Measurements from ENCODE around the gene EYA4.
"Not testable (repeated sequence)": the region's sequence is repeated elsewhere in the genome, so short reads cannot be mapped to it uniquely, and the experiment has no call there.

The EYA4 gene

DNA sequence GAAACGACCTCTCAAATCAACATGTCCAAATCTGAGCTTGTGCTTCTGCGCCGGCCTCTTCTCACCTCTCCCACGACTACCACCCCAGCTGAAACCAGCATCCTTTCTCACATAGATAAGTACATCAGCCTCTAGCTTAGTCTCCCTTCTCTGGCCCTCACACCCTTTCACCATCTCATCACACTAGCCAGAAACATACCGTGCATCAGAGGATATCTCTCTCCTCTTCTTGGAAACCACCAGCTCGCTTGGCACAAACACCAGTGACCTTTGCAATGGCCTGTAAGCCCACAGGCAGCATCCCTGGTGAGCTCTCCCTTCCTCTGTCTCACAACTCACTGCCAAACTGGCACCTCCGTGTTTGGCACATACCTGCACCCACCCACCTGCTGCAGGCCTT, 291.8 kb downstream of the EYA4 start:
- no peaks in the 10 kb centered on the region for H3K36me3 Mint-ChIP-seq (ENCODE audit: low read depth)
- no peaks in the 10 kb centered on the region for H3K4me1 Mint-ChIP-seq
- no peak for ATAC-seq
- DNase-seq, result no peak
- H3K27me3 Mint-ChIP-seq, result peaks cover 12% of the 10 kb centered on the region
- H3K27ac Mint-ChIP-seq, result no peak overlapping the region
- no peak overlapping the region for H3K4me3 Mint-ChIP-seq
- no peaks in the 10 kb centered on the region for H3K9me3 Mint-ChIP-seq

DNA sequence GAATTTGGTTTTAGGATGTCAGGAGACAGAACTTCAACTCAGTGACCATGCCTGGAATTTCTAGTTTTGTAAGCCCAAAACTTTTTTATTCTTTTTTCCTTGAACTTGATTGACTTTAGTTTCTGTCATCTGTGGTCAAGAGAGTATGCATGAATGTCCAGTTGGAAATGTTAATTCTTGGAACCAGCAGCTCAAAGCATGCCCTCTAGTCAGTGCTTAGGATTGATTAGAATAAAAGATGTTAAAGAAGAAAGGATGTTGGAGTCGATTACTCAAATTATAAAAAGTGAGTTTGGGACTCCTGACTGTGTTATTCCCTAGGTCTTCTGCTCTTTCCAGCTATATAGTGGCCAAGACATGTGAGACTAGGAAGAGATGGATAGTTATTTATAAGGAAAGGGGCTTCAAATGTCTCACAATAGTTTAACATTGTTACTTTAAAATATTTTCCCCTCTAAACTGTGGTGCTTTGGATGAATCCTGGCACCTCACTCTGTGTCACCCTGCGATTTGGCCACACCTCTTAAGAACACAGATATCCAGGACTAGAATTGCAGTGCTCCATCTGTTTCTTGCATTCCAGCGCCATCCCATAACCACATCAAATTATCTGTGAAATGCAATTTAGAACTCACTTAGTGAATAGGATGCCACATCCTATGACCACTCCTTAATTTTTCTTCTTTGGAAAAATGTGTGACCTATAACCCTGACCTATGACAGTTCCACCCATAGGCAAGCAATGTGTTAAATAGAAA, 298.5 kb downstream of the EYA4 start:
- ATAC-seq, result no peak
- Mint-ChIP-seq H3K4me3 (no peak overlapping the region), H3K9me3 (no peaks in the 10 kb centered on the region), H3K27me3 (peaks cover 17% of the 10 kb centered on the region), H3K4me1 (no peaks in the 10 kb centered on the region), H3K36me3 (ENCODE audit: low read depth) (no peaks in the 10 kb centered on the region), H3K27ac (no peak overlapping the region)
- DNase-seq, result no peak

DNA sequence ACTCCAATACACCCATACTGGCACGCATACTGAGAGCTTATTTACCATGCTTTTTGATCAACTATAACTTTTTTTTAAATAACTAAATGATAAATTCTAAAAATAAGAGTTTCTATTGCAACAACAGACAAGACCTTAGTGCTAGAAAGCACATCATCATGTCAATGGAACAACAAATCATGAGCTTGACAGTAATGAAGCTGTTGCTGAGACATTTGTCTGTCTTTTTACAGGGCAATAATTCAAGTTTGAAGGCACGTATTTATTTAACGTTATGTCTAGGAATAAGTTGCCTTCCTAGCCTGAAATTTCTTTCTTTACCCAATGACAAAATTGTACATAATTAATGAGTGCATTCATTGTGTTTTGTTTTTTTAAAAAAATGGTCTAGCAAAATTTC, 299.2 kb downstream of the EYA4 start:
- DNase-seq (no peak), ATAC-seq (no peak)
- peaks cover 17% of the 10 kb centered on the region for H3K27me3 Mint-ChIP-seq
- H3K4me3 Mint-ChIP-seq, result no peak overlapping the region
- no peak overlapping the region for H3K27ac Mint-ChIP-seq
- H3K4me1 Mint-ChIP-seq, result no peaks in the 10 kb centered on the region
- H3K36me3 Mint-ChIP-seq (ENCODE audit: low read depth), result no peaks in the 10 kb centered on the region
- no peaks in the 10 kb centered on the region for H3K9me3 Mint-ChIP-seq

DNA sequence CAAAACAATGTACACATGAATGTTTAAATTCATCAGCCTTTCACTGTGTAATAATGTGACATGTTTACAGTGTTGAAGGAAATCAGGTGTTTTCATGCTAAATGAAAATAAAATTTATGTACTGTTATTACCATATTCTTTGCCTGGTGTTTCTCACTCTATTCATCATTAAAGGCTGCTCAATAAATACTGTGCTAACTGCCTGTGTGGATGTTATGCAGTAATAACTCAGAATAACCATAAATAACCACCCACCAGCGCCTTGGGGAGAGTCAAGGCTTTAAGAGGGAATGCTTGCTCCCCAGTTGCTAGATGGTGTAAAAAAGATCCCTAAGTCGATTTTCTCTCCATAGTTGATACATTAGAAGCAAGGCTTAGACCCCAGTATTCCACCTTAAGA, 299.9 kb downstream of the EYA4 start:
- Mint-ChIP-seq H3K27me3 (peaks cover 17% of the 10 kb centered on the region), H3K9me3 (no peaks in the 10 kb centered on the region), H3K36me3 (ENCODE audit: low read depth) (no peaks in the 10 kb centered on the region), H3K27ac (no peak overlapping the region), H3K4me3 (no peak overlapping the region), H3K4me1 (no peaks in the 10 kb centered on the region)
- ATAC-seq (no peak), DNase-seq (no peak)

DNA sequence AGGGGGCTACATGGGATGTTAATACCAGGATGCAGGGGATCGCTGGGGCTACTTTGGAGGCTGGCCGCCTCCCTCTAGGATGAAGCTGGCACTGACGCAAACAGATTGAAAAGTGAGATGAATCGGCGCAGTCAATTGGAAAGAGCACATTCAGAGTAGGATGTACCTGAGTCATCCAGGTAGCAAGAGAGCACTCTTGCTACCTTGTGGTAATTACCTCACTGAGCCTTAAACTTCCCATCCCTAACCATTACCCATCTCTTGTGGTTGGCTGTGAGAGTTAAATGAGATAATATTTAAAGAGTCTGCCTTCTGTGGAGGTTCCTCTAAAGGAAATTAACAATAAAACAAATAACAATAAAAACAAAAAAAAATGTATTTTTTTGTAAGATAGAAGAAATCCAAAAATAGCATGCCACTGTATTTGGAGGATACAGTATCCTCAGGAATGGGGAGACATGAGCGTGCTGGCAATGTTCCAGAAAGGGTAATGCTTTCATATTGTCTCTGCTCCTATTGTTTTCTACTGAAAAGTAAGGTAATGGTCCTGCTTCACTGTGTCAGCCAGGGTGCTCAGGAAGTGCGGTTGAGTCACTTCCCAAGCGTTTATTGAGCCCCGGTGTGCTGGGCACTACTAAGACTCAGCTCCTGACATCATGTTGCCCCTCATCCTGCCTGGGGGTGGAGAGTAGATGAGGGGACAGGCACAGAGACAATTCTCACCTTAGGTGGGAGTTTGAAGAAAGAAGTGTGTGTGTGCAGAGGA, 301.1 kb downstream of the EYA4 start:
- no peak for DNase-seq
- H3K27me3 Mint-ChIP-seq, result peaks cover 13% of the 10 kb centered on the region
- no peak for ATAC-seq
- no peak overlapping the region for H3K27ac Mint-ChIP-seq
- no peak overlapping the region for H3K4me3 Mint-ChIP-seq
- no peaks in the 10 kb centered on the region for H3K9me3 Mint-ChIP-seq
- H3K36me3 Mint-ChIP-seq (ENCODE audit: low read depth), result no peaks in the 10 kb centered on the region
- H3K4me1 Mint-ChIP-seq, result no peaks in the 10 kb centered on the region

DNA sequence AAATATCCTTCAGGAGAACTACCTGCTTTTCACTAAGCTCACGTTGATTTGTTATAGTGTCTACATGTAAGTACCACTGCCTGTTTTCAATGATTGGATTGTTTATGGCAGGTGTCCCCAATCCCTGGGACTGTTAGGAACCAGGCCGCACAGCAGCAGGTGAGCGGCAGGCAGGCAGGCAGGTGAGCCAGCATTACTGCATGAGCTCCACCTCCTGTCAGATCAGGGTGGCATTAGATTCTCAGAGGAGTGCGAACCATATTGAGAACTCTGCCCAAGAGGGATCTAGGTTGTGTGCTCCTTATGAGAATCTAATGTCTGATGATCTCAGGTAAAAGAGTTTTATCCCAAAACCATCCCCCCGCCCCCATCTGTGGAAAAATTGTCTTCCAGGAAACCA, 303.3 kb downstream of the EYA4 start:
- no peaks in the 10 kb centered on the region for H3K9me3 Mint-ChIP-seq

DNA sequence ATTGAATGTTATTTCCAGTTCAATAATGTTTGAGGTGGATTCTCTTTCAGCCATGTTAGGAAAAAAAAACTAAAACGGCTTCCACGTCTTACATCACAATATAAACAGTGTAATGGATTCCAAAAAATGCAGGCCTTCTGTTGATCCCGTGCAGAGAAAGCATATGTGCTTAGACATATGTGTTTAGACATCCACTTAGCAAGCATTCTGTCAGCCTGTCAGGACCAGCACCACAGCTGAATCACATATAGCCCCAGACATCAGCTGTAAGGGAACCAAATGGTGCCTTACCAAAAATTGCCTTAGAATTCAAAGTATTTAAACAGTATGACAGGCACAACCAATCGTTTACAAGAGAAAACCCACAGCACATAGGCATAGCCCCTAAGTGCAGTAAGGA, 304.9 kb downstream of the EYA4 start:
- H3K36me3 Mint-ChIP-seq (ENCODE audit: low read depth), result no peaks in the 10 kb centered on the region
- H3K9me3 Mint-ChIP-seq, result no peaks in the 10 kb centered on the region
- H3K27me3 Mint-ChIP-seq, result peaks cover 10% of the 10 kb centered on the region
- H3K4me3 Mint-ChIP-seq, result no peak overlapping the region
- no peaks in the 10 kb centered on the region for H3K4me1 Mint-ChIP-seq
- no peak for ATAC-seq
- no peak for DNase-seq
- H3K27ac Mint-ChIP-seq, result no peak overlapping the region

More for the DNA sequence above, 303.3 kb downstream of the EYA4 start:
- Mint-ChIP-seq H3K27me3 (peaks cover 10% of the 10 kb centered on the region), H3K4me3 (no peak overlapping the region), H3K36me3 (ENCODE audit: low read depth) (no peaks in the 10 kb centered on the region), H3K27ac (no peak overlapping the region), H3K4me1 (no peaks in the 10 kb centered on the region)
- DNase-seq, result no peak
- ATAC-seq, result no peak

DNA sequence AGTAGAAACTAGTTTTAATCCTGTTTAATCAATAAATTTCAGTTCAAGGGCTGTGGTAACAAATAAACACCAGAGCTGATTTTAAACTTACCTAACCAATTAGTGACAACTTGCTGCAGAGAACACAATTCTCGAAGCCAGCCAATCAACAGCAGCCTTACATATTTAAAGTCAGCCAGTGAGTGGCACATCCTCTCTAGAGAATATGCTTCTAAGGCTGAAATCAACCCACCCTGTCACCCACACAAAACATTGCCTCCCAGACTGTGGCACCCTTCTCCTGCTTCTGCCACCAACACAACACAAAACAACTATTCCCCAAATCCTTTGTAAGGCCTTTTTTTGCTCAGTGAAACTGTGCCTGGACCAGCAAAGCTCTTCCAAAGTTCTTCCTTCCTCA, 306.0 kb downstream of the EYA4 start:
- Mint-ChIP-seq H3K4me3 (no peak overlapping the region), H3K36me3 (ENCODE audit: low read depth) (no peaks in the 10 kb centered on the region), H3K4me1 (no peaks in the 10 kb centered on the region), H3K27ac (no peak overlapping the region), H3K27me3 (peaks cover 8% of the 10 kb centered on the region), H3K9me3 (no peaks in the 10 kb centered on the region)
- ATAC-seq, result no peak
- no peak for DNase-seq

DNA sequence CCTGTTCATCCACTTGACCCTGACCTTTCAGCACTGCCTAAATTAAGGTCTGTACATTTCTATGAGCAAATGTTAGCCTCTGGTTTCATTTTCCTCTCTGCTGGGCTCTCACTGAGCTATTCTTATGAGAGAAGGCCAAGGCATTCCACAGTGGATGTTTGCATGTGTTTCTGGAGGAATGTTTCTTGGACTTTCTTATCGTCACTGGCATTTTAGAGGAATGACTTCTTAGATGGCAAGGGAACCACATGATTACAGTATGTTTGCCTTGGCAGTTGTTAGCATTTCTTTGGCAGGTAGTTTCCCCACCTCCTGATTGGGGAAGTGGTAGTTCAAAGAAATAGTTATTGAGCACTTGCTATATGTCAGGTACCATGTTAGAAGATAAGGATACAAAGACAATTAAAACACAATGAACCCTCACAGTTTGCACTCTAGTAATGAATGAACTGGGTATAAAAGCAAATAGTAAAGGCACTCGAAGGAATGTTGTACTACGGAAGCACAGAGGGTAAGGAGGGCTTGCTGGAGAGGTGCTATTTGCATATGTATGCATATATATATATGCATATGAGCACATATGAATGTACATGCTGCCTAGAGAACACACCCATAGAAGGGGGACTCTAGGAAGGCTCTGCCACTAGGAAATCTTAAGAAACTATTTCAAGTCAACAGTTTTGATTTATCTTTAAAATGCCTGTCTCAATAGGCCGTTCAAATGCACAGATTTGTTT, 307.4 kb downstream of the EYA4 start:
- DNase-seq, result no peak
- no peaks in the 10 kb centered on the region for H3K27me3 Mint-ChIP-seq
- no peak overlapping the region for H3K27ac Mint-ChIP-seq
- no peaks in the 10 kb centered on the region for H3K9me3 Mint-ChIP-seq
- ATAC-seq, result no peak
- H3K4me1 Mint-ChIP-seq, result no peaks in the 10 kb centered on the region
- no peaks in the 10 kb centered on the region for H3K36me3 Mint-ChIP-seq (ENCODE audit: low read depth)
- no peak overlapping the region for H3K4me3 Mint-ChIP-seq

DNA sequence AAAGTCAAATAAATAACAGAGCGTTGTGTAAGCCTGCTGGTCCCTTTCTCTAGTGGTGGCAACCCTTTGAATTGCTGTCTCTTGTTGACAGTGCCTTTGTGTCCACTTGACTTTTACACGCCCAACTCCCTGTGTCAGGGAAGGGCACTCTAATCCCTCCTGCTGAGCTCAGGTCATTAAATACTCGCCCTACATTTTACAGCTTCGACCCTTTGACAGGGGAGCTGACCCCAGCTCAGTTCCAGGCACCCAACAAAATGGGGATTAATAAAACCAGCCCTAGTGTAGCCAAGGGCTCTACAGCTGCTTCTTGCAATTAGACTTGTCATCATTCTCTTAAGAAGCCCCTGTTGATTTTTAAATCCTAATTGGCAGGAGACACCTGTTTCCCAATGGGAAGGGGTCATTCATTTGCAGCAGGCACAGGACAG, 308.2 kb downstream of the EYA4 start:
- no peaks in the 10 kb centered on the region for H3K9me3 Mint-ChIP-seq
- ATAC-seq (no peak), DNase-seq (no peak)
- no peak overlapping the region for H3K4me3 Mint-ChIP-seq
- no peaks in the 10 kb centered on the region for H3K36me3 Mint-ChIP-seq (ENCODE audit: low read depth)
- H3K4me1 Mint-ChIP-seq, result no peaks in the 10 kb centered on the region
- H3K27me3 Mint-ChIP-seq, result no peaks in the 10 kb centered on the region
- H3K27ac Mint-ChIP-seq, result no peak overlapping the region

DNA sequence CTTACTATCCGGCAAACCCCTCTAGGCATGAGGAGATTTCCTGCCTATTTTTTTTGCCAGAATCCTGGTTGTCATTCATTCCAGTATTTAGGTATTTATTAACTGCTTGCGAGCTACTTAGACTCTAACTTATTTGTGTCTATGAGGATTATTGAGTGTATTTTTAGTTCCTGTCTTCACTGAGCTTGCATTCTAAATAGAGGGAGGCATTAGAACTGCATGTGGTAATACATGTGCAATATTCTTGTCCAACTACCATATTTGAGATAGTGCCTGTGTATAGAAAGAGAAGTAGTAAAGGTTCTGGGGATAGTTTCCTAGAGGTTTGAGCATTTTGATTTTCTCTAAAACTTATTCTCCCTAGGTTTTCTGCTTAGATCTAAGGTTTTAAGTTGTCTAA, 308.9 kb downstream of the EYA4 start:
- ATAC-seq (no peak), DNase-seq (no peak)
- Mint-ChIP-seq H3K4me3 (no peak overlapping the region), H3K4me1 (no peaks in the 10 kb centered on the region), H3K9me3 (no peaks in the 10 kb centered on the region), H3K36me3 (ENCODE audit: low read depth) (no peaks in the 10 kb centered on the region), H3K27ac (no peak overlapping the region), H3K27me3 (no peaks in the 10 kb centered on the region)

DNA sequence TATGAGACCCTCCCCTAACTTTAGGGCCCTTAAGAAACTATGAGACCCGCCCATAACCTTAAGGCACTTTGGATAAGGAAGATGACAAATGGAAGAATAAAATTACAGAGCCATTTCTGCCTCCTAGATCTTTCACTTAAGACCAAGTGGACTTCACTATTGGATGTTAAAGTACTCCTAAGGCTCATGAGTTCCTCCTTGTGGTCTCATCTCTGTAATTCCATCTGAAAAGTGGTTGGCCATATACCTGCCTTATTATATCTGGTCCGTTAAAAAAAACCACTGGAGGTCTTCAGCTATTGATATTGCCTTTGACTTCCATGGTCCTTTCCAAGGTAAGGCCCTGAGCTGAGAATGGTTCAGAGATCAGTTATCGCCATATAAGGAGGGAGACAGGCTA, 310.3 kb downstream of the EYA4 start:
- Mint-ChIP-seq H3K36me3 (ENCODE audit: low read depth) (no peaks in the 10 kb centered on the region), H3K27ac (no peak overlapping the region), H3K4me1 (no peaks in the 10 kb centered on the region), H3K4me3 (no peak overlapping the region), H3K9me3 (no peaks in the 10 kb centered on the region), H3K27me3 (no peaks in the 10 kb centered on the region)
- no peak for ATAC-seq
- DNase-seq, result no peak

DNA sequence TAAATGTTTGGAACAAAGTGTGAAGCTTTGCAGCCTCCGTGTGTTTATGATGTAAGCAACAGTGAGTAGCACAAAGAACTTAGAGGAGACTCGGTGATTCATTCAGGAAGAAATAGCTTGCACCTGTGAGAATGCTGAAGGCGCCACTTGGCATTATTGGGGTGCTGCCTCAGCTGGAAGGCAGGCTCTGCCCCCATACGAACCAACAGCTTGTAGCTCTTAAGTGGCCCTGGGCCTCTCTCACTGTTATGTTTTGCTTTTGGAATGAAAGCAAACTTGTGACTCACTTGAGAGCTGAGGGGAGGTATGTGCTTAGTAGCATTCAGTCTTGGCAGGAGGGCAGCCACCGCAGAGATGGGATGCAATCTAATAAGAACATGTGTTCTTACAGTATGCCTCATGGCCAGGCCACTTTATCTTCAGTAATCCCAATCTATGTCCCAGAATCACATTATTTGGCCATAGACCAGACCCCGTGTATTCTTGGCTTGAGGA, 310.7 kb downstream of the EYA4 start:
- DNase-seq (no peak), ATAC-seq (no peak)
- H3K27me3 Mint-ChIP-seq, result no peaks in the 10 kb centered on the region
- no peaks in the 10 kb centered on the region for H3K9me3 Mint-ChIP-seq
- no peak overlapping the region for H3K27ac Mint-ChIP-seq
- no peaks in the 10 kb centered on the region for H3K36me3 Mint-ChIP-seq (ENCODE audit: low read depth)
- no peaks in the 10 kb centered on the region for H3K4me1 Mint-ChIP-seq
- no peak overlapping the region for H3K4me3 Mint-ChIP-seq

DNA sequence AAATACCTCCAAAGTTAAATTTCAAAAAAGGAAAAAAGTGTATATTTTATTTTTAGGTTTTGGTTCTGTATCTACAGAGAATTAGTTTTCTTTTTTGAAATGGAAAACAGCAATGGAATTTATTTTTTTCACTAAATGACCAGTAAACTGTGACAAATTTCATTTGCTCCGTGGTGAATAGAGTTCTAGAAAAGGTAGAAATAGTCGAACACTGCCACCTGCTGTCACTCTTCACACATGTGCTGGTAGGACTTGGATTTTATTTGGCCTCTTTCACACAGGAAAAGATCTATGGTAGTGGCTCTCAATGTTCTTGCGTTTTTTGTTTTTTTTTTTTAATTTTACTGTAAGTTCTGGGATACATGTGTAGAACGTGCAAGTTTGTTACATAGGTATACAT, 312.5 kb downstream of the EYA4 start:
- DNase-seq (peak; percentile 7), ATAC-seq (no peak)
- Mint-ChIP-seq H3K36me3 (ENCODE audit: low read depth) (no peaks in the 10 kb centered on the region), H3K27me3 (no peaks in the 10 kb centered on the region), H3K9me3 (no peaks in the 10 kb centered on the region), H3K4me1 (no peaks in the 10 kb centered on the region), H3K27ac (no peak overlapping the region), H3K4me3 (no peak overlapping the region)

DNA sequence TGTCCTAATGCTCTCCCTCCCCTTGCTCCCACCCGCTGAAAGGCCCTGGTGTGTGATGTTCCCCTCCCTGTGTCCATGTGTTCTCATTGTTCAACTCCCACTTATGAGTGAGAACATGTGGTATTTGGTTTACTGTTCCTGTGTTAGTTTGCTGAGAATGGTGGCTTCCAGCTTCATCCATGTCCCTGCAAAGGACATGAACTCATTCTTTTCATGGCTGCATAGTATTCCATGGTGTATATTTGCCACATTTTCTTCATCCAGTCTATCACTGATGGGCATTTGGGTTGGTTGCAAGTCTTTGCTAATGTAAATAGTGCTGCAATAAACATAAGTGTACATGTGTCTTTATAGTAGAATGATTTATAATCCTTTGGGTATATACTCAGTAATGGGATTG, 313.0 kb downstream of the EYA4 start:
- H3K9me3 Mint-ChIP-seq; H3K4me3 Mint-ChIP-seq; H3K27ac Mint-ChIP-seq; H3K4me1 Mint-ChIP-seq; DNase-seq; H3K36me3 Mint-ChIP-seq (ENCODE audit: low read depth); ATAC-seq; H3K27me3 Mint-ChIP-seq: not testable (repeated sequence)
